OCI-LY1 (cell line): ENCODE measurements around the gene BCL2L11.

Experiments used
- CTCF ChIP-seq: fragments of 200-600 bp; sonication (generic), shearing (Covaris generic); IDR thresholded peaks from 2 replicates; pipeline ENCODE4 v1.5.1; 2017; ENCODE audit warnings: mild to moderate bottlenecking, antibody characterized with exemption, low read length, moderate library complexity, mixed read lengths
- EZH2 ChIP-seq: fragments of 200-600 bp; sonication (generic), shearing (Covaris generic); IDR thresholded peaks from 2 replicates; pipeline ENCODE4 v1.8.0; 2017; ENCODE audit warnings: borderline replicate concordance, mixed run types, mild to moderate bottlenecking, antibody characterized with exemption, low read length, moderate library complexity, mixed read lengths

DNA sequence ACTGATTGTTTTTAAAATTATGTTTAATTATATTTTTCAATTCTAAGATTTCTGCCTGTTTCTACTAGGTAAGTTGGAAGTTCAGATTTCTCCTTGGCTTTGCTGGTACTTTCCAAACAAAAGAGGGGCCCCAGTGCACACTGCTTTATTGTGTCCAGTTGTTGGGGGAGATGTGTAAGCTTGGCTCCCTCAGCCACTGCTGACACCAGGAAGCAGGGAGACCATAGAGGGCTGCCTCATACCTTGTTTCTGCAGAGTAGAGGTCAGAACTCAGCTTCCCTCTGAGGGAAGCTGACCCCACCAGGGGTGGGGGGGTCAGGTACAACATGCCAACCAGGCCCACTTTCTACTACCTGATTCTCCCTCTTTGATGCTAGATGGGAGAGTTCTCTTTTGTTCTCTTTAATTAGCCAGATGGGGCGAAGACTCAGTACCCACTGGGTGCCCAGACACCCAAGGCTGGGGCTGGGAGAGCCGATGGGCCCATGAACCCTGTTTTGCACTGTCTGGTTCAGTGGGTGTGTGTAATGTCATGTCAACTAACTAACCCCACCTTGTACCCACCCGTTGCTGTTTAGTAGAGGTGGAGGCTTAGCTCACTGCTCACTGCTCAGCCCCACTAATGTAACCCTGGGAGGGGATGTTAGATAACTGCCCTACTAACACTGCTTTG, 14.7 kb downstream of the BCL2L11 start:
- TF ChIP-seq EZH2 (no peak), CTCF (no peak)
